ENCODE measurements around the gene CFAP74. TPM values are rescaled to one million over a fixed set of nuclear protein-coding genes. Genes with fewer than 3 reads are reported as not detected.

Gene CFAP74
- total RNA-seq, 1 donor from 2014 or later: not detected

- DNase-seq (ENCODE audit: extremely low spot score, unreplicated experiment): no peak
- Mint-ChIP-seq H3K27me3 (ENCODE audit: unreplicated experiment) (peaks cover 32% of the 10 kb centered on the region), H3K4me3 (ENCODE audit: unreplicated experiment) (no peak overlapping the region), H3K9me3 (ENCODE audit: unreplicated experiment) (no peaks in the 10 kb centered on the region), H3K27ac (ENCODE audit: unreplicated experiment) (no peak overlapping the region), H3K4me1 (ENCODE audit: unreplicated experiment) (peaks cover 7% of the 10 kb centered on the region), H3K36me3 (ENCODE audit: unreplicated experiment) (no peaks in the 10 kb centered on the region)
- no peak for TF ChIP-seq CTCF (IDR thresholded peaks at IDR 0.05)
These were observed 47.5 kb upstream of the CFAP74 start for GRCh38 chr1:2050793-2051682.

GRCh38 chr1:2050461-2050792 lies 46.8 kb upstream of the CFAP74 start:
- DNase-seq (ENCODE audit: extremely low spot score, unreplicated experiment): no peak

GRCh38 chr1:2049718-2050431 lies 46.3 kb upstream of the CFAP74 start, which contains the start of gene PRKCZ:
Gene PRKCZ, plus strand, starts transcription at chr1:2050411. Its CDS starts 220 bp downstream, at chr1:2050631.
- no peaks in the 10 kb centered on the region for H3K9me3 Mint-ChIP-seq (ENCODE audit: unreplicated experiment)
- H3K4me1 Mint-ChIP-seq (ENCODE audit: unreplicated experiment): peaks cover 7% of the 10 kb centered on the region
- no peak for DNase-seq (ENCODE audit: extremely low spot score, unreplicated experiment)
- H3K27me3 Mint-ChIP-seq (ENCODE audit: unreplicated experiment): peaks cover 37% of the 10 kb centered on the region
- H3K27ac Mint-ChIP-seq (ENCODE audit: unreplicated experiment): no peak within 1 kb of the TSS
- H3K36me3 Mint-ChIP-seq (ENCODE audit: unreplicated experiment): no peaks in the 10 kb centered on the region
- peak within 1 kb of the TSS; percentile 54 for H3K4me3 Mint-ChIP-seq (ENCODE audit: unreplicated experiment)
- TF ChIP-seq CTCF (IDR thresholded peaks at IDR 0.05): no peak

More at GRCh38 chr1:2050461-2050792, 46.8 kb upstream of the CFAP74 start:
- H3K4me3 Mint-ChIP-seq (ENCODE audit: unreplicated experiment): no peak overlapping the region
- H3K9me3 Mint-ChIP-seq (ENCODE audit: unreplicated experiment): no peaks in the 10 kb centered on the region
- H3K27ac Mint-ChIP-seq (ENCODE audit: unreplicated experiment): no peak overlapping the region
- peaks cover 37% of the 10 kb centered on the region for H3K27me3 Mint-ChIP-seq (ENCODE audit: unreplicated experiment)
- TF ChIP-seq CTCF (IDR thresholded peaks at IDR 0.05): no peak
- H3K36me3 Mint-ChIP-seq (ENCODE audit: unreplicated experiment): no peaks in the 10 kb centered on the region
- H3K4me1 Mint-ChIP-seq (ENCODE audit: unreplicated experiment): peaks cover 7% of the 10 kb centered on the region

- Mint-ChIP-seq H3K4me1 (ENCODE audit: unreplicated experiment) (peaks cover 7% of the 10 kb centered on the region), H3K4me3 (ENCODE audit: unreplicated experiment) (peak overlapping the region; percentile 54), H3K36me3 (ENCODE audit: unreplicated experiment) (no peaks in the 10 kb centered on the region), H3K27ac (ENCODE audit: unreplicated experiment) (no peak overlapping the region), H3K9me3 (ENCODE audit: unreplicated experiment) (no peaks in the 10 kb centered on the region), H3K27me3 (ENCODE audit: unreplicated experiment) (peaks cover 37% of the 10 kb centered on the region)
- DNase-seq (ENCODE audit: extremely low spot score, unreplicated experiment): no peak
- peak; percentile 26 for TF ChIP-seq CTCF (IDR thresholded peaks at IDR 0.05)
These were observed 45.7 kb upstream of the CFAP74 start for GRCh38 chr1:2049225-2049717.
